NOMO-1 treated with dmso at 0.1 percent for 144 hours (cell line): Measurements from ENCODE around the gene SUFU.
A peak's percentile ranks its signal among the peaks of the same experiment; 100 is the strongest.
"Not testable (repeated sequence)": the region's sequence is repeated elsewhere in the genome, so short reads cannot be mapped to it uniquely, and the experiment has no call there.

Source experiments
- DNase-seq: peaks from one replicate; lab custom pipeline; 2025; ENCODE audit not compliant: unreplicated experiment; lab: John Stamatoyannopoulos, UW

Gene SUFU

GRCh38 chr10:102511583-102512274 is 8.0 kb downstream of the SUFU start:
- DNase-seq: peak; percentile 73

- DNase-seq: no peak
Observed at GRCh38 chr10:102514487-102515311, 10.9 kb downstream of the SUFU start.

- DNase-seq: no peak
Observed at GRCh38 chr10:102515724-102516123, 12.0 kb downstream of the SUFU start.

GRCh38 chr10:102517553-102517952 is 13.8 kb downstream of the SUFU start:
- no peak for DNase-seq

GRCh38 chr10:102519246-102519825 is 15.6 kb downstream of the SUFU start:
- no peak for DNase-seq

GRCh38 chr10:102522874-102523249 is 19.1 kb downstream of the SUFU start:
- DNase-seq: no peak

- DNase-seq: no peak
Observed at GRCh38 chr10:102523250-102524029, 19.7 kb downstream of the SUFU start.

- DNase-seq: no peak
Observed at GRCh38 chr10:102524746-102525145, 21.0 kb downstream of the SUFU start.

GRCh38 chr10:102527546-102527945 is 23.8 kb downstream of the SUFU start:
- DNase-seq: no peak

- no peak for DNase-seq
Observed at GRCh38 chr10:102534333-102534732, 30.6 kb downstream of the SUFU start.

GRCh38 chr10:102534966-102535365 is 31.2 kb downstream of the SUFU start:
- DNase-seq: not testable (repeated sequence)

GRCh38 chr10:102535481-102536147 is 31.8 kb downstream of the SUFU start:
- DNase-seq: no peak

- DNase-seq: peak; percentile 20
Observed at GRCh38 chr10:102537367-102537766, 33.6 kb downstream of the SUFU start.

- no peak for DNase-seq
Observed at GRCh38 chr10:102537948-102538347, 34.2 kb downstream of the SUFU start.

GRCh38 chr10:102538811-102539210 is 35.0 kb downstream of the SUFU start:
- no peak for DNase-seq

GRCh38 chr10:102540023-102540422 is 36.3 kb downstream of the SUFU start:
- no peak for DNase-seq

GRCh38 chr10:102542800-102543418 is 39.1 kb downstream of the SUFU start:
- no peak for DNase-seq

GRCh38 chr10:102545265-102545871 is 41.6 kb downstream of the SUFU start:
- DNase-seq: no peak

GRCh38 chr10:102545997-102546396 is 42.2 kb downstream of the SUFU start:
- DNase-seq: no peak
